Rectal smooth muscle tissue (tissue), 1 donor: ENCODE measurements around the gene RAB14.

Experiments
- H3K27ac ChIP-seq: one replicate; pipeline ENCODE4 v1.7.0; 2013; ENCODE audit warnings: low read depth, low read length, inconsistent platforms
- H3K27me3 ChIP-seq: one replicate; pipeline ENCODE4 v1.7.0; 2013; ENCODE audit warnings: low read length; ENCODE audit not compliant: control insufficient read depth, insufficient read depth
- H3K36me3 ChIP-seq: one replicate; pipeline ENCODE4 v1.7.0; 2013; ENCODE audit warnings: low read length; ENCODE audit not compliant: control insufficient read depth, insufficient read depth
- H3K4me1 ChIP-seq: one replicate; pipeline ENCODE4 v1.7.0; 2013; ENCODE audit warnings: low read length; ENCODE audit not compliant: control insufficient read depth, insufficient read depth
- H3K4me3 ChIP-seq: one replicate; pipeline ENCODE4 v1.7.0; 2013; ENCODE audit warnings: low read length
- H3K9ac ChIP-seq: one replicate; pipeline ENCODE4 v1.7.0; 2013; ENCODE audit warnings: low read length

The RAB14 gene

GRCh38 chr9:121169094-121169601 is 32.5 kb downstream of the RAB14 start:
- H3K36me3 ChIP-seq: peaks cover 9% of the 10 kb centered on the region
- no peak overlapping the region for H3K27ac ChIP-seq
- no peak overlapping the region for H3K9ac ChIP-seq
- H3K27me3 ChIP-seq: no peaks in the 10 kb centered on the region
- H3K4me1 ChIP-seq: no peaks in the 10 kb centered on the region
- no peak overlapping the region for H3K4me3 ChIP-seq

- Histone ChIP-seq H3K4me3 (no peak overlapping the region), H3K27me3 (no peaks in the 10 kb centered on the region), H3K27ac (no peak overlapping the region), H3K4me1 (no peaks in the 10 kb centered on the region), H3K9ac (no peak overlapping the region), H3K36me3 (peaks cover 6% of the 10 kb centered on the region)
These were observed 33.6 kb downstream of the RAB14 start for GRCh38 chr9:121168052-121168451.

- Histone ChIP-seq H3K4me3 (no peak overlapping the region), H3K36me3 (peaks cover 5% of the 10 kb centered on the region), H3K27ac (no peak overlapping the region), H3K27me3 (no peaks in the 10 kb centered on the region), H3K9ac (no peak overlapping the region), H3K4me1 (no peaks in the 10 kb centered on the region)
These were observed 41.6 kb downstream of the RAB14 start for GRCh38 chr9:121160025-121160424.

GRCh38 chr9:121157939-121158338 is 43.7 kb downstream of the RAB14 start:
- Histone ChIP-seq H3K4me1 (no peaks in the 10 kb centered on the region), H3K27me3 (no peaks in the 10 kb centered on the region), H3K9ac (no peak overlapping the region), H3K4me3 (no peak overlapping the region), H3K36me3 (peaks cover 11% of the 10 kb centered on the region), H3K27ac (no peak overlapping the region)

- no peak overlapping the region for H3K27ac ChIP-seq
- H3K36me3 ChIP-seq: peaks cover 12% of the 10 kb centered on the region
- no peaks in the 10 kb centered on the region for H3K27me3 ChIP-seq
- no peak overlapping the region for H3K4me3 ChIP-seq
- H3K9ac ChIP-seq: no peak overlapping the region
- no peaks in the 10 kb centered on the region for H3K4me1 ChIP-seq
These were observed 45.4 kb downstream of the RAB14 start for GRCh38 chr9:121156263-121156731.

GRCh38 chr9:121154782-121155181 is 46.9 kb downstream of the RAB14 start:
- Histone ChIP-seq H3K4me1 (no peaks in the 10 kb centered on the region), H3K9ac (no peak overlapping the region), H3K27me3 (no peaks in the 10 kb centered on the region), H3K27ac (no peak overlapping the region), H3K4me3 (no peak overlapping the region), H3K36me3 (peaks cover 15% of the 10 kb centered on the region)

GRCh38 chr9:121153642-121154041 is 48.0 kb downstream of the RAB14 start:
- H3K4me1 ChIP-seq: no peaks in the 10 kb centered on the region
- H3K9ac ChIP-seq: no peak overlapping the region
- no peaks in the 10 kb centered on the region for H3K27me3 ChIP-seq
- peaks cover 19% of the 10 kb centered on the region for H3K36me3 ChIP-seq
- no peak overlapping the region for H3K27ac ChIP-seq
- no peak overlapping the region for H3K4me3 ChIP-seq

- no peak overlapping the region for H3K9ac ChIP-seq
These were observed 51.5 kb downstream of the RAB14 start for GRCh38 chr9:121150188-121150587.

GRCh38 chr9:121144482-121144881 is 57.2 kb downstream of the RAB14 start:
- H3K36me3 ChIP-seq: peaks cover 33% of the 10 kb centered on the region
- H3K27ac ChIP-seq: no peak overlapping the region
- H3K9ac ChIP-seq: no peak overlapping the region
- H3K4me3 ChIP-seq: no peak overlapping the region
- no peaks in the 10 kb centered on the region for H3K27me3 ChIP-seq
- no peaks in the 10 kb centered on the region for H3K4me1 ChIP-seq

More at GRCh38 chr9:121150188-121150587, 51.5 kb downstream of the RAB14 start:
- Histone ChIP-seq H3K27me3 (no peaks in the 10 kb centered on the region), H3K4me1 (no peaks in the 10 kb centered on the region), H3K36me3 (peaks cover 24% of the 10 kb centered on the region), H3K4me3 (no peak overlapping the region), H3K27ac (no peak overlapping the region)

- Histone ChIP-seq H3K4me3 (no peak overlapping the region), H3K27ac (no peak overlapping the region), H3K4me1 (no peaks in the 10 kb centered on the region), H3K9ac (no peak overlapping the region), H3K27me3 (no peaks in the 10 kb centered on the region), H3K36me3 (peaks cover 31% of the 10 kb centered on the region)
These were observed 57.9 kb downstream of the RAB14 start for GRCh38 chr9:121143771-121144170.

GRCh38 chr9:121141706-121142105 is 60.0 kb downstream of the RAB14 start:
- Histone ChIP-seq H3K27me3 (no peaks in the 10 kb centered on the region), H3K36me3 (peaks cover 27% of the 10 kb centered on the region)

GRCh38 chr9:121141306-121141705 is 60.4 kb downstream of the RAB14 start:
- Histone ChIP-seq H3K27ac (no peak overlapping the region), H3K36me3 (peaks cover 24% of the 10 kb centered on the region), H3K4me1 (no peaks in the 10 kb centered on the region), H3K4me3 (no peak overlapping the region), H3K27me3 (no peaks in the 10 kb centered on the region), H3K9ac (no peak overlapping the region)

More at GRCh38 chr9:121141706-121142105, 60.0 kb downstream of the RAB14 start:
- Histone ChIP-seq H3K4me3 (no peak overlapping the region), H3K4me1 (no peaks in the 10 kb centered on the region), H3K9ac (no peak overlapping the region), H3K27ac (no peak overlapping the region)

- H3K9ac ChIP-seq: no peak overlapping the region
- H3K27me3 ChIP-seq: no peaks in the 10 kb centered on the region
- H3K4me3 ChIP-seq: no peak overlapping the region
- no peaks in the 10 kb centered on the region for H3K4me1 ChIP-seq
- peaks cover 24% of the 10 kb centered on the region for H3K36me3 ChIP-seq
- no peak overlapping the region for H3K27ac ChIP-seq
These were observed 61.5 kb downstream of the RAB14 start for GRCh38 chr9:121140162-121140561.
